Measurements from ENCODE around the gene GLCCI1.

DNA sequence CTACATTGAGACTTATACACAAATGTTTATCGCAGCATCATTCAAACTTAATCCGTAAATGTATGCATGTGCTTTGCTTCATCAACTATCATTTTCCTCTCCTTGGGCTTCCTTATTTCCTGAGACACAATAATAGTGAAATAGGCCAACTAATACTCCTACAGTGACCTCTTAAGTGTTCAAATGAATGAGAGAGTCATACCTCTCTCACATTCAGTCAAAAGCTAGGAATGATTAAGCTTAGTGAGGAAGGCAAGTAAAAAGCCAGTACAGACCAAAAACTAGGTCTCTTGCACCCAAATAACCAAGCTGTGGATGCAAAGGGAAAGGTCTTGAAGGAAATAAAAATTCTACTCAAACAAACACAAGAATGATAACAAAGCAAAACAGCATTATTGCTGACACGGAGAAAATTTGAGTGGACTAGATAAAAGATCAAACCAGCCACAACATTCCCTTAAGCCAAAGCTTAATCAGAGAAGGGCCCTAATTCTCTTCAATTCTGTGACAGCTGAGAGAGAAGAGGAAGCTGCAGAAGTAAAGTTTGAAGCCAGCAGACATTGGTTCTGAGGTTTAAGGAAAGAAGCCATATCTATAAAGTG, 72.3 kb downstream of the GLCCI1 start:
- TF ChIP-seq, protein P1, sequence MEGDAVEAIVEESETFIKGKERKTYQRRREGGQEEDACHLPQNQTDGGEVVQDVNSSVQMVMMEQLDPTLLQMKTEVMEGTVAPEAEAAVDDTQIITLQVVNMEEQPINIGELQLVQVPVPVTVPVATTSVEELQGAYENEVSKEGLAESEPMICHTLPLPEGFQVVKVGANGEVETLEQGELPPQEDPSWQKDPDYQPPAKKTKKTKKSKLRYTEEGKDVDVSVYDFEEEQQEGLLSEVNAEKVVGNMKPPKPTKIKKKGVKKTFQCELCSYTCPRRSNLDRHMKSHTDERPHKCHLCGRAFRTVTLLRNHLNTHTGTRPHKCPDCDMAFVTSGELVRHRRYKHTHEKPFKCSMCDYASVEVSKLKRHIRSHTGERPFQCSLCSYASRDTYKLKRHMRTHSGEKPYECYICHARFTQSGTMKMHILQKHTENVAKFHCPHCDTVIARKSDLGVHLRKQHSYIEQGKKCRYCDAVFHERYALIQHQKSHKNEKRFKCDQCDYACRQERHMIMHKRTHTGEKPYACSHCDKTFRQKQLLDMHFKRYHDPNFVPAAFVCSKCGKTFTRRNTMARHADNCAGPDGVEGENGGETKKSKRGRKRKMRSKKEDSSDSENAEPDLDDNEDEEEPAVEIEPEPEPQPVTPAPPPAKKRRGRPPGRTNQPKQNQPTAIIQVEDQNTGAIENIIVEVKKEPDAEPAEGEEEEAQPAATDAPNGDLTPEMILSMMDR (IDR thresholded peaks at IDR 0.05) = no peak
- no peak for TF ChIP-seq POLR2A (IDR thresholded peaks at IDR 0.05)

All from esophagus squamous epithelium (tissue), 4 donors.